SU-DHL-6 (cell line): ENCODE data around the gene PIGK.

Experiments used
- CTCF ChIP-seq: fragments of 200-600 bp; sonication (generic); IDR thresholded peaks from one replicate; pipeline ENCODE4 v1.5.1; 2017; ENCODE audit warnings: antibody characterized with exemption, mild to moderate bottlenecking, low read length, moderate library complexity; ENCODE audit not compliant: insufficient read depth, poor library complexity, severe bottlenecking
- EZH2phosphoT487 ChIP-seq: fragments of 200-600 bp; sonication (generic), shearing (Covaris generic); conservative IDR thresholded peaks from 2 replicates; pipeline ENCODE4 v1.6.1; 2018; ENCODE audit warnings: mild to moderate bottlenecking, antibody characterized with exemption, low read length, moderate library complexity, mixed read lengths

GRCh38 chr1:77096496-77097255 lies 122.6 kb downstream of the PIGK start:
- TF ChIP-seq CTCF (no peak), EZH2phosphoT487 (no peak)
